NCI-H446 treated with DMSO at 0.1 percent for 48 hours (cell line): ENCODE measurements around the gene KRT36.

ENCODE experiments used
- DNase-seq: peaks from one replicate; lab custom pipeline; 2025; lab: John Stamatoyannopoulos, UW

The KRT36 gene

DNA sequence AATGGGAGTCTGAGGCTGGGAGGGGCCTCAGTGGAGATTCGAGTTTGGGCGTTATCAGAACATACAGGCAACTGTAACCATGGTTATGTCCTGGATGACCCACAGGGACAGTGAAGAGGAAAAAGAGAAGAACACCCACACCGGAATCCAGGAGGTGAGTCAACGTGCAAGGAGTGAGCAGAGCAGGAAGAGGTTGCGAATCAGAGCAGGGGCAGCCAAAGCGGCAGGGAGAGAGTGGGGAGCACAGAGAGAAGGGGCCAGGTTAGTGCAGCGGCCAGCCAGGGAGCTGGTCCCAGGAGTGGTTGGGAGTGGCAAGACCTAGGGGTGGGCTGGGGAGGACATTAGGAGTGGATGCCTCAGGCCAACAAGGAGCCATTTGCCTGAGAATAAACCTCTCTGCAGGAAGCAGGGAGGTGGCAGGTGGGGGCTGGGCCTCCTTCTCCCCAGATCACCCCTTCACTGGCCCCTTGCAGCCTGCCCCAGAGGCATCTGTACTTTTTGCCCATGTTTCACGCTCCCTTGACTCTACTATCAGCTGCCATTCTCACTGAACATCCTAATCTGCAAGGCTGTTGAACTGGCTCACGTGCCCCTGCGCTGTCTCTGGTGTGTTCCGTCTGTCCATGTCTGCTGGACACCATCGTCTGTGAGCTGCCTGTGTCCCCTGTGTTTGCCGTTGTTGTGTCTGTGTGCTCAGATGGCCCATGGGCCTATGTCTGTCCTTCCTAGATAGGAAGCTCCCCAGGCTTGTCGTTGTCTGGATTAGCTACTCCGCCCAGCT is 10.6 kb upstream of the KRT36 start:
- no peak for DNase-seq

DNA sequence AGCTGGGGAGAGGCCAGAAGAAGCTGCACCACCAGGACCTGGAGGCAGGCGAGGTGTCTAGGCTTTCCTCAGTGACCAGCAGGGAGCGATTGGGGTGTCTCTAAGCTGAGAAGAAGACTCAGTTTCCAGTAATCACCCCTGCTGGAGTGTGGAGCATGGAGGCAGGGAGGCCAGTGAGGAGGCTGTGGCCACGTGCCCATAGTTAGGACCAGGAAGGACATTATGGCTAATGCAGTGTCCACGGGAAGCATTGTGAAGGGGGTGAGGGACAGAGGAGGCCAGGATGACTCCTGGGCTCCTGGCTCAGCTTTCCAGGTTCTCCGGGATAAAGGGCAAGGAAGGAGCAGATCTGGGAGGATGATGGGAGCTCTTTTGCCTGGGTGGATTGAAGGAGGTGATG is 10.0 kb upstream of the KRT36 start:
- DNase-seq: no peak

DNA sequence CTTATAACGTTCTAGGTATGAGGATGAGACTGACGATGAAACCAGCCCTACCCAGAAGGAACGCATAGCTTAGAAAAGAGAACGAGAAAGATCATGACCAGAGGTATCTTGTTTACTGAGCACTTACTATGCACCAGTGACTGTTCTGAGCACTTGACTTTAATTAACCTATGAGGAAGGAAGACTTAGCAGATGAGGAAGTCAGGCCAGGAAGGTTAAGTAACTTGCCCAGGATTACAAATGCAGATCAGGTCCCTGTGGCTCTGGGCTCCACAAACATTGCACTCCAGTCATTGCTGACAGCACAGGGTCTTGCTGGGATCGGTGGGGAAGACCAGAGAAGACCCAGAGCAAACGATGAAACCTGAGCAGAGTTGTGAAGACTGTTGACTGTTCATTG is 8.6 kb upstream of the KRT36 start:
- DNase-seq: no peak

DNA sequence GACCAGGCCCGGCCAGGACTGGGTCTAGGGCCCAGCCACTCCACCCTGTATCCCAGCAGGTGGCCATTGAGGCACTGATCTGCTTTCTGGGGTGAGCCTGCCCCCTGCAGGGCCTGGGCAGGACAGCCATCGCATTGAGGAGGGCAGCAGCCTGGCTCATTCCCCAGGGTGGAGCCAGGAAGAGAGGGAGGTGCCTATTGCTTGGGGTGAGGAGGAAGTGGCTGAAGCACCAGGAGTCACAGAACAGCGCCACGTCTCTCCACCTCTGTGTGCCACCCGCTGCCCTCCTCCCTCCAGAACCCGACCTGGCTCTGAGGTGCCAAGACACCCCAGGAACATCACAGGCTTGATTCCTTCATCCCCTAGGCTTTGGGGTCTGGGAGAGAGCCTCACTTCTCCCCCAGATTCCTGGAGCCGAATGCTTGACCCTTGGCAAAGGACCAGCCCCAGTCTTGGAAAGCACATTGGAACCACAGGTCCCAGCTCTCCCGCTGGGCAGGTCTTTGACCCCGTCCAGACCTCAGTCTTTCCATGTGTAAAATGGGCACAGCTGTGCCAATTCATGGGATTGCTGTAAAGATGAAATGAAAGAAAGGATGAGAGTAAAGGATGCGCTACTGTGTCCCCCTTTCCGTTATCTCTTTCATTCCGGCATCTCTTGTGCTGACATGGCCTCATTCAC is 7.2 kb upstream of the KRT36 start:
- DNase-seq: peak; percentile 0

DNA sequence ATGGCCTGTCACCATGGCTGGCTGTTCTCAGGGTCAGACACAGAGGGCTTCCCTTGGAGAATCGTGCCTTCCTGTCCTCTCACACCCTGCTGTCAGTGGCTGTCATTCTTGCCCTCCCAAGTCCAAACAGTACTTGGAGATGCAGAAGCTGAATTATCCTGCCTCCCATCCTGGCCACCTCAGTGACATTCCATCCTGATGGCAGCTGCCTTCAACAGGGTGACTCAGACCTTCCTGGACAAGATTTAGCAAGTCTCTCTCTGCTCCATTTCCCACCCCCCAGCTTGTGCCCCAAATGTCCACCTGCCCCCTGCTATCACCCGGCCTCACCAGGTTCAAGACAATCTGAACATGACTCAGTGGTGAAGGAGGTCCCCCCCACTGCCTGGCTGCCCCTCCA is 4.8 kb upstream of the KRT36 start:
- DNase-seq: no peak

DNA sequence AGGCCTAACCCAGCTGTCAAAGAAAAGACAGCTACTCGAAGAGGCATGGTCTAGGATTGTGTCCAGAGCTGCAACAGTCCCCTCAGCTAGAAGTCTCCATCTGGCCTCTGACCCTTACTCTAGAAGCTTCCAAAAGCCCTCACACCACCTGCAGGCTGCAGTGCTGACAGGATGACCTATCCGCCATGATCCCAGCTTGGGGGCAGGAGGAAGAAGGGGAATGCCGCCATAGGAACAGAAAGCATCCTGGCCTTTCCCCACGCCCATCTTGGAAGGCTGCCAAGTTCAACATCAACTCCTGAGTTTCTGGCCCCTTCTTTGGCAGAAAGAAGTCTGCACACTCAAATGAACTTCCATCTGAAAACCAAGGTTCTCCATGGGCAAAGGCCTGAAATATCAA is 3.1 kb upstream of the KRT36 start:
- DNase-seq: peak; percentile 2

DNA sequence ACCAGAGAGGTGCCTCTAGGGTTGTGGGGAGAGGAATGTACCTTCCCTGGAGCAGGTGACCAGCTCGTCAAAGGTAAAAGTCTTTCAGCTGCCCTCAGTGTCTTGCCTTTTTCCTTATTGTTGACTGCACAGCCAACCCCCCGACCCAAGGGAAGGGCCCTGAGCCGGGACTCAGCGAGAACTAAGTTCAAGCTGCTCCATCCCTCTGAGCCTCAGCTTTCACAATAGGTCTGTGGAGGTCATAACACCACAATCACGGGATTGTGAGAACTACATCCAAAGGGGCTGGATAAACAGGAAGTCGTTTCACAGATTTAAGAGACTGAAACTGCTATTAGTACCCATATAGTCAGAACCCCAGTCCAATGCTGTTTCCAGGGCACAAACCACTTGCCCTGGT is 2.6 kb upstream of the KRT36 start:
- DNase-seq: no peak

DNA sequence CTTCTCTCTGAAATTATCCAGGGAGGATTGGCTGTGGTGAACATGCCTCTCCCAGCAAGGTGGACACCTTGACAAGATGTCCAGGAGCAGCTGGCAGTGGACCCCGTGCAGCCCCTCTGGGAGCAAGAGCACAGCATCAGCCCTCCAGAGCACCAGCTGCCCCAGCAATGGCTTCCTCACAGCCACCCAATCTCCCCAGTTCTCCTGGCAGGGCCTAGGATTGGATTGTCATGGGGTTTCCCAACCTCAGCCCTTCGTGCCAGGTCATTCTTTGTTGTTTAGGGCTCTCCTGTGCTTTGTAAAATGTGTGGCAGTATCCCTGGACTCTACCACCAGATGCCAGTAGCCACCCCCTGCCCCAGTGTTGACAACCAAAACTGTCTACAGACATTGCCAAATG is 1.8 kb upstream of the KRT36 start:
- DNase-seq: no peak

DNA sequence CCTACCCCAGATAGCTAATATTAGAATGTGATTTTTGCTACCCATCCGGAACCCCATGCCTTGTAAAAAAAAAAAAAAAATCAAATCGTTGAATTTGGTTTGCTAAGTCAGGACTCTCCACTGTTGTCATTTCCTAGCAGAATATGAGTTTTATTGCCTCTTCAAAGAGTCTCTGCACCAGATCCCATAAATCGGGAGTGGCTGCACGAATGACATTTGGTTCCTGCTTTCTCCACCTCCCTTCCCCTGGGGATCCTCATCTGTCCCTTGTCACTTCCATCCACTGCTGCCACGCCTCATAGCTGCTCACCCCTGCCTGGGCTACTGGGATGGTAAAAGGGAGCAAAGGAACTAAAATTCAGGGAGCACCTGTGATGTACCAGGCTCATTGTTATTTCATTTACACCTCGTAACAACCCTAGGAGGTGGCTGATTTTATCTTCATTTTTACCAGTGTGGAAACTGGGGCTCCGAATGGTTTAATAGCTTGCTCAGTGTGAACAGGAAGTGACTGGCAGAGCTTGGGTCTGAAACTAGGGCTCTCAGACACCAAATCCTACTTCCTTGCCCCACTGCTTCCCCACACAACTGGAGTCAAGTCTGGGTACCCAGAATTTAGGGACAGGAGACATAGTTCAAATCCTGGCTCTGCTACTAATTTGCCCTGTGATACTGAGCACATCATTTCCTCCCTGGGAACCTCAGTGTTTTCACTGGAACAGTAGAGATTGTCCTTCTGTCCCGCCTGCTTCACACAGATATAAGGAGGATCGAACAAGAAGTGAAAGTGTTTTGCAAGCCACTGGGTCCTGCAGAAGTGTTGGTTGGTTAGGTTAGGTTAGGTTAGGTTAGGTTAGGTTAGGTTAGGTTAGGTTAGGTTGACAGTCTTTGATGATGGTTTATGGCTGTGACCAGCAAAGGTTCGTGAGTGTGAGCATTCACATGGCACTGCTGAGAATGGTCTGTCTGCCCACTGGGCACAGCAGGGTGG is 585 bp upstream of the KRT36 start:
- DNase-seq: no peak

DNA sequence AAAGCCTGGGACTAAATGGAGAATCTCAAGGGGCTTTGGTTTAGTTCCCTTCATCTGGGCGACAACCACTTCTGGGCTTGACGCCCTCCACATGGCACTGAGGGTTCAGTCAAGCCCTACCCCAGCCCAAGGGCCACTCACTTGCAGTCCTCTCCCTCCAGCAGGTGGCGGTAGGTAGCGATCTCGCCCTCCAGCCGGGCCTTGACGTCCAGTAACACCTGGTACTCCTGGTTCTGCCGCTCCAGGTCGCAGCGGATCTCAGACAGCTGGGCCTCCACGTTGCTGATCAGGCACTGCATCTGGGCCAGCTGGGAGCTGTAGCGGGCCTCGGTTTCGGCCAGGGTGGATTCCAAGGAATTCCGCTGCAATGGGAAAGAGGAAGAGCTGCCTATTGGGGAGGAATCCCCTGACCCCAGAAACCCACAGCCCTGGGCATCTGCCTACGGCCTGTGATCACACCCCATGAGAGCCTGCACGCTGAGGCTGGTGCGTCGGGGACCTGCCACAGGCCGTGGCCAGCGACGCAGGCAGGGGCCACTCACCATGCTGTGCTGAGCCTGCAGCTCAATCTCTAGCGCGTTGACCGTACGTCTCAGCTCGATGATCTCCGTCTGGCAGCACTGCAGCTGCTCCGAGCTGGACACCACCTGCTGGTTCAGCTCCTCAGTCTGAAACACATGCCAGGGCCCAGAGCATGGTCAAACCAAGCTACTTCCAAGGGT is 2.7 kb downstream of the KRT36 start:
- DNase-seq: no peak

DNA sequence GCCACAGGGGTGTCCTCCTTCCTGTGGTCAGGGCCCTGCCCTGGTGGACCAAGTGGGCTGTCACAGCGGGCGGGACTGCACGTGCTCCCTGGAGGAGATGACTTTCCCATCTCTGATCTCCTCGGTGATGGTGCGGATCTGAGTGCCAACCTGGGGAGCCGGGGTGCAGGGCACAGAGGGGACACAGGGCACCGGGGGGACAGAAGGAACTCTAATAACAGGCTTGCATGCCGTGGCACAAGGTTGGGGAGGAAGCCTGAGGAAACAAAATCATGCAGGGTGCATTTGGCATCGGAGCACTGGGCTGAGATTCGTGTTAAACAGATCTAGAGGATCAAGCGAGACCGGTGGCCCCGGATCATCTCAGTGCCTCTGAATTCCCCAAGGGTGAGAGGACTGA is 3.4 kb downstream of the KRT36 start:
- no peak for DNase-seq

DNA sequence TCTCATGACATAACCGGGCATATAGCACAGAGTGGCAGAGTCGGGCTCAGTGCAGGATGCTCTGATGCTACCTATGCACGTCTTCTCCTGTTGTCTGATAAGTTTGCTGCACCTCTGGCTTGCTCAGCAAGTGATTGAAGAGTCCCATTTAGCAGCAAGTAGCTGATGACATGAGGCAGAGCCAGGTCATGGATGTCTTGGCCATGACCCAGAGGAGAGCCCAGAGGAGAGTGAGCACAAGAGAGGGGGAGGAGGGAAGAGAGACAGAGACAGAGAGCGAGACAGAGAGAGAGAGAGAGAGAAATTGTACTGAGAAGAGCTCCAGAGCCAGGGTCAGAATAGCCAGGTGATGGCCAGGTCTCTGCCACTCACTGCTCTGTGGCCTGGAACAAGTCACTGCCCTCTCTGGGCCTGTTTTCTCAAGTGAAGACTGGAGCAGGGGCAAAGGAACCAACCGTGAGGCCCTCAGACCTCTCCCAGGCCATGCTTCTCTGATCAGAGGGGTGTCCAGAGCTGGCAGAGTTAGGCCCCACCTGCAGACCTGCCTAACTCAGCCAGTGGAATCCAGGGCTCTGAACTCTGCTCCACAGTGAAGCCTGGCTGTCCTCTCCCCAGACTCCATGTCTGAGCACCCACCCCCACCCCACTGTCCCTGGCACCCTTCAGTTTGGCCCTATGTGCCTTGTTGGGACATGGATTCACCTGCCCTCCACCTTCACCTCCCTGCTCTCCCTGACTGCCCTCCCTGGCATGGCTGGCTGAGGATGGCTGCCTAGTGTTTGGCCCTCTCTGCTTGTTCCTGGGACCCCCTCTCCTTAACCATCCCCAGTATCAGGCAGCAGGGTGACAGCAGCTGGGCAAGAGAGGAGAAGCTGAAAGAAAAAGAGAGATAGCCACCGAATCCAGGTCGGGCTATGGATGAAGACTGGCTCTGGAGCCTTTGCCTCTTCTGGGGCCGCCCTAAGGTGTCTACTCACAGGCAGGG is 4.5 kb downstream of the KRT36 start:
- DNase-seq: no peak

DNA sequence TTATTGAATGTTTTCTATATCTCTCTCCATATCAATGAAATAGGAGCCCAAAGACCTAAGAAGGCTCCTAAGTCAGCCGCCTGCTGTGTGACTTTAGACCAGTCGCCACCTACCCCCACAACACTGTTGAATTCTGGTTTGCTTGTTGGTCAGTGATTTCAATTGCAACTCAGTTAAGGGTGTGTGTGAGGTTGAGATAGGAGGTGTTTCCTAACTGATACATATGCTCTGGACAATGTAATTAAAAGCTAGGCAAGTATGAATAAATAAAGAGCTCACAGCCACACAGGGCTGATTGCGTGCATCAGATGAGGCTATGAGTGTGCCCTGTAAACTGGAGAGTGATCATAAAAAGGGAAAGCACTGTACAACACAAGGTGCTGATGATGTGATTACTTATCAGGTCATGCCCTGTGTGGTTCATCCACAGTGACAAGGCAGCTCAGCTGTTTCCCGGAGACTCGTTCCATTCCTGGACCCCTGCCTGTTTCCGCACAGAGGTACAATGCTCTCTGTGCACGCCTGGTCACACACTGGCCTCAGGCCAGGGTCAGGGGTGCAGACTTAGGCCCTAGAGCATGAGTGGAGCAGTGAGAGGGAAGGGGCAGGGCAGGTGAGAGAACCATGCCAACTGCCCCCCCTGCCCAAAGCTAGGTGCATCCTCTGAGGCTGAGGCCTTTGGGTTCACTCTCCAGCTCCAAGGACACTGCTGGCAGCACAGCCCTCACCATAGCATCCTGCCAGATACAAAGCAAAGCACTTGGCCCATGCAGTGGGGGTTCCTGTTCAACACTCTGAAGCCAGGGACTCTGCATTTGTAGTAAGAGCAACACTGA is 5.5 kb downstream of the KRT36 start:
- DNase-seq: no peak

DNA sequence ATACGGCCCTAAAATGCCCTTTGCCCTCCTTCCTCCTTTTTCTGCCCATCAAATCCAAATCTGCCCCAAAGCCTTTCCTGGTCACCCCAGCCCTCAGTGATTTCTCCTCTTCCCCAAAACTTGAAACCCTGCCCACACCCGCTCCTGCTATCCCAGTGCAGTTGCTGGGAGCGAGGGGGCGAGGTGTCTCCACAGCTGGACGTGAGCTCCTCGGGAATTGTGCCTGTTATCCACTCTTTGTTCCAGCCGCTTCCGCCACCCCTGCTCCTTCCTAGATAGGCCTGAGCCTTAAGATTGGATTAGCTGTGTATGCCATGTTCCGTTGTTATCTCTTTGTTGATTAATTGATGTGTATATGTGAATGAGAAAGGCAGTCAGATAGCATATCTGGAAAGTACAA is 6.2 kb downstream of the KRT36 start:
- DNase-seq: no peak

DNA sequence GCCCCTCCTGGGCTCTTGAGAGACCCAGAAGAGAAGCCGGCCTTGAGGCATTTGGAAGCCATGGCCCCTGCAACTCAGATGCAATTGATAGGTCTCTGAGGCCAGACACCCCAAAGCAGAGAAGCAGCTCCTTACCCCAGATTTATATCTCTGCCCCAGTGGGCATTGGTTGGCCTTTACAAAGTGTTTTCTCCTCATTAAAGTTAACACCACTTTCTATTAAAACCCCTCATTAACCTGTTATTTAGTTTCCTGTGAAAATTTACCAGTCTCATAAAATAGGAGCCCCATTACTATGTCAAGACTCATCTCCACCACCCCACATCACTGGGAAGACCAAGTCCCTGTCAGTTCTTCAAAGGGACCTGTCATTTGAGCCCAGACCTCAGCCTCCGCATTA is 8.7 kb downstream of the KRT36 start, which contains the start of gene KRT35:
TSS of gene KRT35 (minus strand) at position 116 of the 400 bp plus-strand sequence. CDS start at position 62, 54 bp downstream.
- no peak for DNase-seq

DNA sequence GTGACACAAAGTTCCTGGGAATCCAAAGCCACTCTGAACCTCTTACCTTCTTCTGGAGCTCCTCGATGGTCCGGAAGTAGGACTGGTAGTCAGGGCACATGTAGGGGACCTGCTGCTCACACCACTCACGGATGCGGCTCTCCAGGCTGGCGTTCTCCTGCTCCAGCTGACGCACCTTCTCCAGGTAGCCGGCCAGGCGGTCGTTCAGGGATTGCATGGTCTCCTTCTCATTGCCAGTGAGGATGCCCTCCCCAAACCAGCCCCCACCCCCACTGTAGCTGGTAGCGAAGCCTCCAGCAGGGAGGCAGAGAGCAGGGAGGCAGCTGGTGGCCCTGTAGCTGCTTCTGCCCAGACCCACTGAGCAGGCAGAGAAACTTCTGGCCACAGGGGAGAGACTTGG is 9.1 kb downstream of the KRT36 start:
- DNase-seq: no peak

DNA sequence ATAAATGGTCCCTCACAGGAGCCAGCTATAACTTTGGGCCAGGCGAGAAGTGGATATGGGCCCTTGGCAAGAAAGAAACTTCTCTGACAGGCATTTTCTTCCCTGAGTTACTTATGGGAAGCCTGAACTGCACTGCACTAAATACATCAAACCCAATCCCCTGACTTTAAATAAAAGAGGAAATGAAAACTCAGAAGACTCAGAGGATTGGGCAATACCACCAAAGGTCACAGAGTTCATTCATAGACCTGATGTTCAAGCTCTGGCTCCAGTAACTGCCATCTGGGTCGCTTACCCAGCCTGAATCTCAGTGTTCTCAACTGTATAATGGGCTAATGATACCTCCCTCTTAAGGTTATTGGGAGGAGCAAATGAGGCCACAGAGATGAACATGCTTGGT is 9.6 kb downstream of the KRT36 start:
- DNase-seq: no peak

DNA sequence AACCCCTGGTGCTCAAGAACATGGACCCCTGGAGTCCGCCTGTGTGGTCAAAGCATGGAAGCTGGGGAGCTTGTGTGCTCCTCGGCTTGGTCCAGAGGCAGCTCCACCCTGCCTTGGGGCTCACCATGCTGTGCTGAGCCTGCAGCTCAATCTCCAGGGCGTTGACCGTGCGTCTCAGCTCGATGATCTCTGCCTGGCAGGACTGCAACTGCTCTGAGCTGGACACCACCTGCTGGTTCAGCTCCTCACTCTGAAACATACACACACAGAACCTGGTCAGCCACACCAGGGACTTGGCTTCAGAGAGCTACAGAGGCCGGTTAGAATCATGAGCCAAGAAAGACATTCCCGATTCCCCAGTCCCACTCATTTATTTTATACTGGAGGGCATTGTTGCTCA is 11.5 kb downstream of the KRT36 start:
- DNase-seq: no peak
